Stimulated activated CD4-positive, alpha-beta T cell treated with anti-CD3 and anti-CD28 coated beads, Interleukin-15, amount 100 ng/mL, for 48 hours (primary cell): Measurements from ENCODE around the gene COP1.
"Not testable (repeated sequence)": the region's sequence is repeated elsewhere in the genome, so short reads cannot be mapped to it uniquely, and the experiment has no call there.

Experiments
- DNase-seq, 2 donors: peaks; one replicate each; pipeline ENCODE4 v3.0.0-alpha.2; 2020; ENCODE audit warnings: low read depth in 2 of 2

Gene COP1

DNA sequence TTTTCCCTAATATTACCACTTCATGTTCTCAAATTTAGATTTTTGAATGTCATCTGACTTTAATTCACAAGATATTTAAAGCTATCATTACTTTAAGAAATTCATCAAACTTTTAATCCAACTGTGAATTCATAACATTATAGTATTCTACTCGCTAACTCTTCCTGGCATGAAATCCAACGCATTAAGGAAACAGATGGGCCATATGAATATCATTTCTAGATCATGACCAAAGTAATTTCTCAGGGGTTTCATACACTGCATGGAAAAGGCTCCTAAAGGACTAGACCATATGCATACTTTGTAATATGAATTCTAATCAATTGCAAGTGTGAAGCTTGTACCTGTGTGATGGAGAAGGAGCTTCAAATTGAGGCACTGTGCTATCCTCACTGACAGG is 72.4 kb downstream of the COP1 start:
- no peak for DNase-seq

DNA sequence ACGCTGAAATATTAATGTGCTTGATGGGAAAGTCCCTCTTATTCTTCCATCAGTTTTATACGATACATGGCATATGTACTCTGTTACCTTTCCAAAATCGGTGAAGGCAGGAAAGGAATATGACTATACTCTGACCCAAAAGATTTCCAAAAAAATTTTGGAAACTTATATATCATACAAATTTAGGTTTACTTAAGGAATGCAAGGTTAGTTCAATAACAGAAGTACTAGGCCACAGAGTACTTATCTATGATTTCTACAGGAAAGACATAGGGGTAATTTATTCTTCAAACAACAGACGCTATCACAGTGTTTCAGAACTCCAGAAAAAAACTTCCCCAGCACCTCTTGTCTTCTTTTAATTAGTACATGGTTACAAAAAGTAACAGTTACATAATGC is 84.8 kb downstream of the COP1 start:
- no peak for DNase-seq

DNA sequence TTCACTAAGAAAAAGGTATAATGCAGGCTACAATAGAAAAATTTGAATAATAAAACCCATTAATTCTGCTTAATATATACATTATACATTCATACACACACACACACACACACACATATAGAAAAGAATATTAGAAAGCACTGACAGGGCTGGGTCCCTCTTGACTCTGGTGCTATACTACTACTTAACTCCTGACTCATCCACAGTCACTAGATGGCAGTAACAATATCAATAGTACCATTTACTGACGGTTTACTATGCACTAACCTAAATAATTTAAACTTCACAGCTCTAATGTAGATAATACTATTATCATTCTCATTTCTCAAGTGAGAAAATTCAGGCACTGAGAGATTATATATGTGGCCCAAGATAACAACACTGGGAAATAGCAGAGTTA is 87.5 kb downstream of the COP1 start:
- DNase-seq, result no peak

DNA sequence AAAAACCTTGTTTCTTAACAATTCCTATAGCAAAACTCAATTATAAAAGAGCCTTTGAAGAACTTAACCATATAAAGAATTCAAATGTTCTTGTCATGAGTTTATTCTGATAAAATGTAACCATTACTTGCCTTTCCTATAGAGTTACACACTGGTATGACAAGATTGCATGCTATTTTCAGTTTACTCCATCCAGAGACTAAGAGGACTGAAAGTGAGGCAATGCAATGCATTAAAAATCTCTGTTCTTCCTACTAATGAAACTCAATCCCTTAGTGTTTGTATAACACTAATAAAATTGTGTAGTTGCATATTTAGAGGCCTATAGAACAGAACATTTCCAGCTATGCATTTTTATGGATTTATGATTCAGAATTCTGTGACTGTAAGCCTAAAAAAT is 88.1 kb downstream of the COP1 start:
- DNase-seq, result no peak

DNA sequence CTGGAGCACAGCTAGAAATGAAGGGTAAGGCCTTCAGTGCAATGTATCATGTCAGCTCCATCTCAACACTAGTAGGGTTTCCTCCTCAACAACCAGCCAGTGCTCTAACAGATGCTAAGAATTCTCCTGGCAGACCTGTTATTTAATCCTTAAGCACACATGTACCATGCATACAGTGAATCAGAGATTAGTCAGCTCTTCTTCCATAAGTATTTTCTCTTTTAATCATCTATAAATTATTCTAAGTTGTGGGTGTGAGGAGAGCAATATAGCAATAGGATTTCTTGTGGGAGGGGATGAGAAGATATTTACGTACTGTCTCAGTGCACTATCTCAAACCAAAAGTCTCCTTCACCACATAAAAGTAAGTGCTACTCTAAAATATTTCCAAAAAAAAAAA is 95.3 kb downstream of the COP1 start:
- no peak for DNase-seq

DNA sequence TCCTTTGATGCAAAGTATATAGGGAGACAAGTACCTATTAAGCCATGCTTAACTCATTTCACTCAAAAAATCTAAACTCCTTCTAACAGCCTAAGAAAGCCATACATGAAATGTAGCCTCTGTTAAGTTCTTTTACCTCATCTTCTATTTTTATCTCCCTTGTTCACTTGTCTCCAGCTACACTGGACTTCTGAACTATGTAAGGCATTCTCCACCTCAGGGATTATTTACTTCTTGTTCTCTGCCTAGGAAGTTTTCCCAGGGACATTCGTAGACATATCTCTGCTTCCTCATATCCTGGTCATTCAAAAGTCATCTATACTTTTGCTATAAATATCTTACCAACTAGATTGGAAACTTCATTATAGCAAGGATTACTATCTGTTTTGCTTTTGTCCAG is 96.9 kb downstream of the COP1 start:
- DNase-seq, result no peak

DNA sequence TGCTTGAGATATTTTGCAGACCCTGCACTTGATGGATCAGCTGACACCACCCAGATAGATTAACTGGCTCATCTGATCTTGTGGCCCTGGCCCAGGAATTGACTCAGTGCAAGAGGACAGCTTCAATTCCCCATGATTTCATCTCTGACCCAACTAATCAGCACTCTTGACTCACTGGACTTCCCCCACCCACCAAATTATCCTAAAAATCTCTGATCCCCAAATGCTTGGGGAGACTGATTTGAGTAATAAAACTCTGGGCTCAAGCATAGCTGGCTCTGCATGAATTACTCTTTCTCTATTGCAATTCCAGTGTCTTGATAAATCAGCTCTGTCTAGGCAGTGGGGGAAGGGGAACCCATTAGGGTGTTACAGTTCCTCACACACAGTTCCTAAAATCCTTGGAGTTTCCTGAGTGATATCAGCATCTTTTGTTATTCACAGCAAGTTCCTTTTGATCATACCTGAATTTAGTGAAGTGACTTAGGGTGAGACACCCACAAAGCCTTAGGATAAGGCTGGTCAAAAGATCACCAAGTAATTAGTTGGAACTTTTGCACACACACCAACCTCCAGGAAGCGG is 104.2 kb downstream of the COP1 start:
- DNase-seq, result peak in 1 of 2 donors; percentile 1

DNA sequence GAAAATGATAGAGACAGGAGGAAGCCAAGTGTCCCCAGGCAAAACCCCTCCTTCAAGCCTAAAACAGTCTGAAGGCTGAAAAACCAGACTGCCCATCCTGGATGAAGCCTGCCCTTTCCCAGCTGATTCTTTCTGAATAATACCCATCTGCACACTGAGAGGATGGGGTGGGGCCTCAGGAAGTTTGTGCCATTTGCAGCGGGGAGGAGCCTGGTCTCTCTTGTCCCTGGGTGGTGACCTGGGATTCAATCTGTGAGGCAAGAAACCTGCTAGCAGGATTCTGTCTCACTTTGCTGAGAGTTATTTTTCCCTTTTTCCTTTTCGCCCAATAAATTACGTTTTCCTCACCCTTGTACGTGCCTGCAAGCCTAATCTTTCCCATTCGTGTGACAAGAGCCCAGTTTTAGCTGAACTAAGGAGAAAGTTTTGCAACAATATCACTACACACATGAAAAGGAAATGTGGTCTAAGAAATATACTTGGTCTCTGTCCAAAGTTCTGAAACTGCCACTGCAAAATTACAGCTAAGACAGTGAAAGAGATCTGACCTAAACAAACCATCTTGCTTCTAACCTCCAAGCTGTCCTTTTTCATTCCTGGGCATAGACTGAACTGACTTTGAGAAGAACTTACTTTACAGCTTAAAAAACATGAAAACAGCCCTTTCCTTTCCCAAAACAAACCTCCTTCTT is 105.0 kb downstream of the COP1 start:
- DNase-seq, result no peak

DNA sequence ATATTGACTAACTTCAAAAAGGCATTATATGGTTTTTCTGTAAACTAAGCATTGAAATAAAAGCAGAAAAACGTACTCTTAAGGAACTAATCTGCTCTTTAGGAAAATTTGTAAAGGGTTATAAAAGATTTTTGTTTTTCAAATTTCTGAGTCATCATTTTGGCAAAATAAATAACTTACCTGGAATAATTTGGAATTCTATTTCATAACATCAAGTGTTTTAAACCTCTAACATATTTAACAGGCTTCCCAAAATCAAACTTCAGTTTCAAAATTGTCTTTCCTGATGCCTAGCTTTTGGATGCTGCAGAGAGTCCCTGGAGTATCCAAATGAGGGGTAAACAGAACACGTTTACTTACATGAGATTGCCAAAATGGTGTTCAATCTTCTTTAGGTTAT is 108.5 kb downstream of the COP1 start:
- DNase-seq, result no peak

DNA sequence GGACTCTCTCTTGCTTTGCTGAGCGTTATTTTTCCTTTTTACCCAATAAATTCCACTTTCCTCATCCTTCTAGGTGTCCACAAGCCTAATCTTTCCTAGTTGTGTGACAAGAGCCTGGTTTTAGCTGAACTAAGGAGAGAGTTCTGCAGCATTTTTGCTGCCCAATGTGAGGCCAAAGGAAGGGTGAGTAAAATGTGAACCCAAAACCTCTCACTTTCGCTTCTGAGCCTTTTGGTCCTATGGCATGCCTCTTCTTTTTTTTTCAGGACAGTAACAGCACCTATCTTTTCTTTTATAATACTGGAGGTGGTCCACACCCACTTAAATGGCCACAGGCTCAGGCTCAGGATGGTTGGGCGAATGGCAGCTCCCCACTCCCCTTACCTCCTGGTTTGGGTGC is 111.1 kb downstream of the COP1 start:
- no peak for DNase-seq

DNA sequence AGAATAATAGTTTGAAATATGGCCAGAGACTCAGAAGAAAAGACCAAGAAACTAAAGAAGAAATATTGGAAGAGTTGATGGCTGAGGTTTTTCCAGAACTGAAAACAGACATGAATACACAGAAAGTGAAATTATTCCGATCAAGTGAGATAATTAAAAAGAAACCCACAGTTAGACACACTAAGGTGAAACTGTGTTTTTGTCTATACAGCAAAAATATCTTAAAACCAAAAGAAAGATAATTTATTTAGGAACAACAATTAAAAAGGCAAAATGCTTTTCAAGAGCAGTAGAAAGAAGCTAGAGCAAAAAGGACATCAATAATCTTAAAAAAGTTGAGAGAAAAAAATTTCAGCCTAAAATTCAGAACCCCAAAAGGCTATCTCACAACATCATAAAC is 116.3 kb downstream of the COP1 start:
- no peak for DNase-seq

DNA sequence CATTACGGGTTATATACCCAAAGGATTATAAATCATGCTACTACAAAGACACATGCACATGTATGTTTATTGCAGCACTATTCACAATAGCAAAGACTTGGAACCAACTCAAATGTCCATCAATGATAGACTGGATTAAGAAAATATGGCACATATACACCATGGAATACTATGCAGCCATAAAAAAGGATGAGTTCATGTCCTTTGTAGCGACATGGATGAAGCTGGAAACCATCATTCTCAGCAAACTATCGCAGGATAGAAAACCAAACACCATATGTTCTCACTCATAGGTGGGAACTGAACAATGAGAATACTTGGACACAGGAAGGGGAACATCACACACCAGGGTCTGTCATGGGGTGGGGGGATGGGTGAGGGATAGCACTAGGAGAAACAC is 119.3 kb downstream of the COP1 start:
- DNase-seq, result not testable (repeated sequence)

DNA sequence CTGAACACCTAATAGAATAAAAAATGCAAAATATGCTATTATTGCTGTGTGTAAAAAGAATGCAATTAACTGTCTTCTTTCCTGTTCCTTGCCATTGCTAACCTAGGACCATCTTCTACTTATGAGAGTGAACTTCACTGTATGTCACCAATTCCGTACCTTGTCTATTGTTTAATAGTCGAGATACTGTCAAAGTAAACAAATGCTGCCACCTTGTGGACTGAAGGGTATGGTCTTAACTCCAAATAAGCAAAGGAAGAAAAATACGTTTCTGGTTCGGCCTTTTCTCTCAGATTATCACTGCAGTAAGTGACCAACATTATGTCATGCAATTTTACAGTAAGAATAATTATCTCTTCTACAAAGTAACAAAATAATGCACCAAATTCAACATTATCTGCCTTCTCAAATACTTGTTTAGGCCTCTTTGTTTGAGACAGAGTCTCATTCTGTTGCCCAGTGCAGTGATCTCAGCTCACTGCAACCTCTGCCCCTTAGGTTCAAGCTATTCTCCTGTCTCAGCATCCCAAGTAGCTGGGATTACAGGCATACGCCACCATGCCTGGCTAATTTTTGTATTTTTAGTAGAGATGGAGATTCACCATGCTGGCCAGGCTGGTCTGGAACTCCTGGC is 133.4 kb downstream of the COP1 start:
- peak in 1 of 2 donors; percentile 14 for DNase-seq

DNA sequence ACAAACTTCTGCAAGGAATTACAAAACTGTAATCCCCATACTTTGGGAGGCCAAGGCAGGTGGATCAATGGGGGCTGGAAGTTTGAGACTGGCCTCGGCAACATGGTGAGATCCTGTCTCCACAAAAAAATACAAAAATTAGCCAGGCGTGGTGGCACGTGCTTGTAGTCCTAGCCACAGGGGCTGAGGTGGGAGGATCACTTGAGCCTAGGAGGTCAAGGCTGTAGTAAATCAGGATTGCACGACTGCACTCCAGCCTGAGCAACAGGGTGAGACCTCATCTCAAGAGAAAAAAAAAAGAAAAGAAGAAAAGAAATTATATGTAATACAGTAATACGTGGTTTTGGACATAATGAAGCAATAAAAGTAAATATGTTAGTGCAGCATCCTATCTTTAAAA is 138.2 kb downstream of the COP1 start:
- no peak for DNase-seq

DNA sequence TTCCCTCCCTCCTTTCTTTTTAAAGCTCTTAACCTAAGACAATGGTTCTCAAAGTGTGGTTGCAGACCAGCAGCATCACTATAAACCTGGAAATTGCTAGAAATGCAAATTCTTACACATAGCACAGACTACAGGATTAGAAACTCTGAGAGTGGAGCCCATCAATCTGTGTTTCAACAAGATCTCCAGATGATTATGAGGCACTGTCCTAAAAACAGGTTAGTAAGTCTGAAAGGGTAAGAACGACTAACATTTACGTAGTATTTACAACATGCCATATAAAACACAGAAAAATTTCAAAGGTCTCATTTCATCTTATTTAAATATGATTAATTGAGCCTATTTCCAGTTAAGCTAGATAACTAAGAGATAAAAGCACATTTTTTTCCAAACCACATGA is 138.8 kb downstream of the COP1 start:
- no peak for DNase-seq

DNA sequence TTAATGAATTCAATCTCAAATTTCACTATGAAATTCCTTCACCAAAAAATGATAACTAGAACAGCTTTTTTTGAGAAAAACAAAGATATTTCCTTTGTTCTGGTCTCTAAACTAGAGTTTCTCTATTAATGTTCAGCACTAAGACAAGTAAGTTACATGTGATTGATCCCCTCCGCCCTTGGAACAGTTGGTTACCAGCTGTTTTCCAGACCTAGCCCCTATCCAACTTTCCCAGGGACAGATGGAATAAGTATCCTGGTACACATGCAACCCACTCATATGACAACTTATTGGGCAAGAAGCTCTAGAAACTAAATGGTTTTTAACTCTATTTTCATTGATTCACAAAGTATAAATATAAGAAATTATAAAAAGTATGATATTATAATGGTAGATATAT is 140.4 kb downstream of the COP1 start:
- no peak for DNase-seq

DNA sequence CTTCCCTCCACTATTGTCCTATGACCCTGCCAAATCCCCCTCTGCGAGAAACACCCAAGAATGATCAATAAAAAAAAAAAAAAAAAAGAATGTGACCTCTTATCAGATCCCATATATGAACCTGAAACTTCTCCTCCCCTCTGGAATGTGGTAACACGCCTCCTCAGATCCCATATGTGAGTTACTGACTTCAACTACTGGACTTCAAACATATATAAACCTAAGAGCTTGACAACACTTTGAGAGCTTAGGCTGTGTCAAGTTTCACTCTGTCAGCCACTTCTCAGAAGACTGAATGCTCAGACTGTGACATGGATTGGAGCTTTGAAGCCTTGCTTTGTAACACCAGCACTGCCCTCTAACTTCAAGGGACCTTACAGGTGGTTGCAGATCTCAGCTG is 148.4 kb downstream of the COP1 start:
- DNase-seq, result no peak

DNA sequence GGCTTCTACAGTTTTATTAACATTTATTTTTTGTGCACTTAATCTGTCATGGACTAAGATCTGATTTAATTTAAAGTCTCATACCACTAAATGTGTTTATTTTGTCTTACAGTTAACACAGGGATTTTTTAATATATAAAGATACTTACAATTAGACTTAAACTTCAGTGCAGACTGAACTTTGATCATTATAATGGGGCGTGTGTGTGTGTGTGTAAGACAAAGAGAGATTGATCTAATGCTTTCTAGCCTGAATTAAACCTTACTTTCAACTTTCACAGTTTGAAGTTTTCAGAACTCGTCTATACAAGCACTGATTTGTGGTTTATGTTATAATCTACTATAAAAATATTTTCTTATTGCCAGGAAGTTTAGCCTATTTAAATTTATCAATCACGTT is 150.8 kb downstream of the COP1 start:
- no peak for DNase-seq

DNA sequence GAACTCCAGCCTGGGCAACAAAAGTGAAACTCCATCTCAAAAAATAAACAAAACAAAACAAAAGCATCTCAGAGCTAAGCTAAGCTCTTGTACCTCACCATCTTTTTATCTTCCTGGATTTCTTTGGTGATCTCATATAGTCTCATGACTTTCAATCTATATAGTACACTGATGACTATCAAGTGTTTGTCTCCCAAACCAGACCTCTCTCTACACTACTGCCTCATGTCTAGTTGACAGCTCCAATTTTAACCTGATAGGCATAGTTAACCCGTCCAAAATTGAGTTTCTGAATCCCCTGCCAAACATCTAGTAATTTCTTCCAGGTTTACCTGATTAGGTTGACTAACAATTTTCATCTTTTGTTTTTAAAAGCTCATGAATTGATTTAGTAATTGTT is 151.7 kb downstream of the COP1 start:
- no peak for DNase-seq

DNA sequence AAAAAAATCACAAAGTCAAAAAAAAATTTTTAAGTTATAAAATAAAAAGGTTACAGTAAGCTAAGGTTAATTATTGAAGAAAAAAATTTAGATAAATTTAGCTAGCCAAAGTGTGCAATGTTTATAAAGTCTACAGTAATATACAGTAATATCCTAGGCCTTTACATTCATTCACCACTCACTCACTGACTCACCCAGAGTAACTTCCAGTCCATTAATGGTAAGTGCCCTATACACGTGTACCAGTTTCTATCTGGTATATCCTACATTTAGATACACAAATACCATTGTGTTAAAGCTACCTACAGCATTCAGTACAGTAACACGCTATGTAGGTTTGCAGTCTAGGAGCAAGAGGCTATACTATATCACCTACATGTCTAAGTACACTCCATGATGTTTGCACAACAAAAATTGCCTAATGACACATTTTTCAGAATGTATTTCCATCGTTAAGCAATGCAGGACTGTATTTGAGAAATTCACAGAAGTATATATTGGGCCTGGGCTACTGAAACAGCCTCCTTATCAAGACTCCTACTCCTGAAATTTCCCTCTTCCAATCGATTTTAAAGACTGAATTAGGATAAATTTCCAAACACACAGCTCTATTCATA is 155.1 kb downstream of the COP1 start:
- DNase-seq, result no peak

DNA sequence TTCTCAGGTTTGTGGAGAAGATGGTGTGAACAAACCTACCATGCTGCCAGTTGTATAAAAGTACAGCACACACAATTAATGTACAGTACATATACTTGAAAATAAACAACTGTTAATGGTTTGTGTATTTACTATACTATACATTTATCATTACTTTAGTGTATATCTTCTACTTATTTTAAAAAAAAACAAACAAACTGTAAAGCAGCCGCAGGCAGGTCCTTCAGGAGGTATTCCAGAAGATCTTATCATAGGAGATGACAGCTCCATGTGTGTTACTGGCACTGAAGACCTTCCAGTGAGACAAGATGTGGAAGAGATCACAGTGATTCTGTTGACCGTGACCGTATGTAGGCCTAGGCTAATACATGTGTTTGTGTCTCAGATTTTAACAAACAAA is 155.7 kb downstream of the COP1 start:
- DNase-seq, result no peak

DNA sequence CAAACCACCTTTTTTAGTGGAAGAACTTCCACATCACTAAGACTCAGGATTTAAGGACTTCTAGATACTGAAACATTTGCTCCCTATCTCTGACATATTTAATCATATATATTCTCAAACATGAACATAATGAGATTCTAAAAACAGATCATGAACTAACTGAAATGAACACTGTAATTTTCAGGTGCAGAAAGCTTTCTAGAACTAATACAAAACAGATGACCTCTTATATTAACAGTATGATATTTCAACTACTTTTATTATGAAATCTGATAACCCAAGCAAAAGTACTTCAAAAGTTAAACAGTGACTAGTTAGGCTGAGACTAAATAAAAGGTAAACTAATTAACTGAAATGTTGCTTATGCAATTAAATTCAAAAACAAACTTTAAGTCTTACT is 157.5 kb downstream of the COP1 start:
- DNase-seq, result no peak

DNA sequence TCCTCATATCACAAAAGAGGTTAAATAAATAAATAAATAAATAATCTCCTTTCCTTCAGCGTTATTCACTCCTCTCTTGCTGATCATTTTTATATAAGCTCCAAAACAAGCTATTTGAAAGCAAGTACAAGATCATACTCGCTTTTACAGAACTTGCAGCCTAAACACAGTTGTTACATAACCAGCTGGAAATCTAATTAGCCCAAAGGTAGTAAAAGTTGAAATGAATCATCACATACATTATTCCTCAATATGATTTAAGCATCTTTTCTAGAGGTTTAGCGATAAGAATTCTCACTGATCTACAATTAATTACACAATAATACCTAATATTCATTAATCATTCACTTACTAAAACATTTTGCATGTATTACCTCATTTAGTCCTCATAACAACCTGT is 160.2 kb downstream of the COP1 start:
- no peak for DNase-seq
